Measurements from ENCODE around the gene PLPP1. TPM values are rescaled to one million over a fixed set of nuclear protein-coding genes. Genes with fewer than 3 reads are reported as not detected.

Gene PLPP1
- total and polyA plus RNA-seq, 2 of the 8 experiments (the other 6 are each of a cell fraction or from before 2014, with no cell fraction given), result 43.7 to 91.3 TPM

DNA sequence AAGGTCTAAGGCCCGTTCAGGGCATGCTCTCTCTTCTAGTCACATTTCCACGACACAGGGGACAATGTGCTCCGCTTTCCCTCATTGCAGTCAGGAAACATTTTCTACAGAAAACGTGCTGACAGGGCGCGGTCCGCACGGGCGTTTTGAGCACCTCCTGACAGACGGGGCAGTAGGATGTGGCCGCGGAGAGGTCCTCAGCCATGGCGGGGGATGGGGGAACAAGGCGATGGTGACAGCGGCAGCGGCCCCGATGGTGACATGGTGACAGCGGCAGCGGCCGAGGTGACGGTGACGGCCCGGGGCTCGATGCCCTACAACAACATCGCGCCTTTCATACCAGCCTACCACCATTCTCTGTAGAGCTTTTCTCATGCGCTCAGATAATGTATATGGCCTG lies 4.1 kb downstream of the PLPP1 start (continued):
- TF ChIP-seq ATF2 (IDR thresholded peaks at IDR 0.05; ENCODE audit: low read length) (no peak), MAX (IDR thresholded peaks at IDR 0.05) (no peak), CREB1 (IDR thresholded peaks at IDR 0.05) (no peak), POU5F1 (IDR thresholded peaks at IDR 0.05; ENCODE audit: low read depth, low read length) (no peak), CHD2 (IDR thresholded peaks at IDR 0.05; ENCODE audit: low read length) (no peak), EGR1 (IDR thresholded peaks at IDR 0.05; ENCODE audit: borderline replicate concordance, low read depth, low read length) (no peak)
- TF ChIP-seq, protein P1, sequence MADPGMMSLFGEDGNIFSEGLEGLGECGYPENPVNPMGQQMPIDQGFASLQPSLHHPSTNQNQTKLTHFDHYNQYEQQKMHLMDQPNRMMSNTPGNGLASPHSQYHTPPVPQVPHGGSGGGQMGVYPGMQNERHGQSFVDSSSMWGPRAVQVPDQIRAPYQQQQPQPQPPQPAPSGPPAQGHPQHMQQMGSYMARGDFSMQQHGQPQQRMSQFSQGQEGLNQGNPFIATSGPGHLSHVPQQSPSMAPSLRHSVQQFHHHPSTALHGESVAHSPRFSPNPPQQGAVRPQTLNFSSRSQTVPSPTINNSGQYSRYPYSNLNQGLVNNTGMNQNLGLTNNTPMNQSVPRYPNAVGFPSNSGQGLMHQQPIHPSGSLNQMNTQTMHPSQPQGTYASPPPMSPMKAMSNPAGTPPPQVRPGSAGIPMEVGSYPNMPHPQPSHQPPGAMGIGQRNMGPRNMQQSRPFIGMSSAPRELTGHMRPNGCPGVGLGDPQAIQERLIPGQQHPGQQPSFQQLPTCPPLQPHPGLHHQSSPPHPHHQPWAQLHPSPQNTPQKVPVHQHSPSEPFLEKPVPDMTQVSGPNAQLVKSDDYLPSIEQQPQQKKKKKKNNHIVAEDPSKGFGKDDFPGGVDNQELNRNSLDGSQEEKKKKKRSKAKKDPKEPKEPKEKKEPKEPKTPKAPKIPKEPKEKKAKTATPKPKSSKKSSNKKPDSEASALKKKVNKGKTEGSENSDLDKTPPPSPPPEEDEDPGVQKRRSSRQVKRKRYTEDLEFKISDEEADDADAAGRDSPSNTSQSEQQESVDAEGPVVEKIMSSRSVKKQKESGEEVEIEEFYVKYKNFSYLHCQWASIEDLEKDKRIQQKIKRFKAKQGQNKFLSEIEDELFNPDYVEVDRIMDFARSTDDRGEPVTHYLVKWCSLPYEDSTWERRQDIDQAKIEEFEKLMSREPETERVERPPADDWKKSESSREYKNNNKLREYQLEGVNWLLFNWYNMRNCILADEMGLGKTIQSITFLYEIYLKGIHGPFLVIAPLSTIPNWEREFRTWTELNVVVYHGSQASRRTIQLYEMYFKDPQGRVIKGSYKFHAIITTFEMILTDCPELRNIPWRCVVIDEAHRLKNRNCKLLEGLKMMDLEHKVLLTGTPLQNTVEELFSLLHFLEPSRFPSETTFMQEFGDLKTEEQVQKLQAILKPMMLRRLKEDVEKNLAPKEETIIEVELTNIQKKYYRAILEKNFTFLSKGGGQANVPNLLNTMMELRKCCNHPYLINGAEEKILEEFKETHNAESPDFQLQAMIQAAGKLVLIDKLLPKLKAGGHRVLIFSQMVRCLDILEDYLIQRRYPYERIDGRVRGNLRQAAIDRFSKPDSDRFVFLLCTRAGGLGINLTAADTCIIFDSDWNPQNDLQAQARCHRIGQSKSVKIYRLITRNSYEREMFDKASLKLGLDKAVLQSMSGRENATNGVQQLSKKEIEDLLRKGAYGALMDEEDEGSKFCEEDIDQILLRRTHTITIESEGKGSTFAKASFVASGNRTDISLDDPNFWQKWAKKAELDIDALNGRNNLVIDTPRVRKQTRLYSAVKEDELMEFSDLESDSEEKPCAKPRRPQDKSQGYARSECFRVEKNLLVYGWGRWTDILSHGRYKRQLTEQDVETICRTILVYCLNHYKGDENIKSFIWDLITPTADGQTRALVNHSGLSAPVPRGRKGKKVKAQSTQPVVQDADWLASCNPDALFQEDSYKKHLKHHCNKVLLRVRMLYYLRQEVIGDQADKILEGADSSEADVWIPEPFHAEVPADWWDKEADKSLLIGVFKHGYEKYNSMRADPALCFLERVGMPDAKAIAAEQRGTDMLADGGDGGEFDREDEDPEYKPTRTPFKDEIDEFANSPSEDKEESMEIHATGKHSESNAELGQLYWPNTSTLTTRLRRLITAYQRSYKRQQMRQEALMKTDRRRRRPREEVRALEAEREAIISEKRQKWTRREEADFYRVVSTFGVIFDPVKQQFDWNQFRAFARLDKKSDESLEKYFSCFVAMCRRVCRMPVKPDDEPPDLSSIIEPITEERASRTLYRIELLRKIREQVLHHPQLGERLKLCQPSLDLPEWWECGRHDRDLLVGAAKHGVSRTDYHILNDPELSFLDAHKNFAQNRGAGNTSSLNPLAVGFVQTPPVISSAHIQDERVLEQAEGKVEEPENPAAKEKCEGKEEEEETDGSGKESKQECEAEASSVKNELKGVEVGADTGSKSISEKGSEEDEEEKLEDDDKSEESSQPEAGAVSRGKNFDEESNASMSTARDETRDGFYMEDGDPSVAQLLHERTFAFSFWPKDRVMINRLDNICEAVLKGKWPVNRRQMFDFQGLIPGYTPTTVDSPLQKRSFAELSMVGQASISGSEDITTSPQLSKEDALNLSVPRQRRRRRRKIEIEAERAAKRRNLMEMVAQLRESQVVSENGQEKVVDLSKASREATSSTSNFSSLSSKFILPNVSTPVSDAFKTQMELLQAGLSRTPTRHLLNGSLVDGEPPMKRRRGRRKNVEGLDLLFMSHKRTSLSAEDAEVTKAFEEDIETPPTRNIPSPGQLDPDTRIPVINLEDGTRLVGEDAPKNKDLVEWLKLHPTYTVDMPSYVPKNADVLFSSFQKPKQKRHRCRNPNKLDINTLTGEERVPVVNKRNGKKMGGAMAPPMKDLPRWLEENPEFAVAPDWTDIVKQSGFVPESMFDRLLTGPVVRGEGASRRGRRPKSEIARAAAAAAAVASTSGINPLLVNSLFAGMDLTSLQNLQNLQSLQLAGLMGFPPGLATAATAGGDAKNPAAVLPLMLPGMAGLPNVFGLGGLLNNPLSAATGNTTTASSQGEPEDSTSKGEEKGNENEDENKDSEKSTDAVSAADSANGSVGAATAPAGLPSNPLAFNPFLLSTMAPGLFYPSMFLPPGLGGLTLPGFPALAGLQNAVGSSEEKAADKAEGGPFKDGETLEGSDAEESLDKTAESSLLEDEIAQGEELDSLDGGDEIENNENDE (IDR thresholded peaks at IDR 0.05; ENCODE audit: insufficient replicate concordance, low read length), result no peak

Measured in H1 (cell line).